Right lobe of liver (tissue), 4 donors: Measurements from ENCODE around the gene NUTM2E.
A peak's percentile ranks its signal among the peaks of the same experiment; 100 is the strongest.
"Not testable (repeated sequence)": the region's sequence is repeated elsewhere in the genome, so short reads cannot be mapped to it uniquely, and the experiment has no call there.

Source experiments
- CTCF ChIP-seq, 4 donors: fragments of 200-600 bp in 3 of 4; fragments of 450-650 bp in 1 of 4; IDR thresholded peaks; one replicate each; pipeline versions ENCODE4 v1.5.1 to v1.8.0; 2016 to 2022; ENCODE audit warnings: antibody characterized with exemption in 4 of 4, mild to moderate bottlenecking in 2 of 4
- POLR2A ChIP-seq: fragments of 450-650 bp; IDR thresholded peaks from one replicate; pipeline ENCODE4 v1.6.1; 2017; ENCODE audit warnings: antibody characterized with exemption, mild to moderate bottlenecking
- donor health status: DM: no; HTN: no; CAD: no.
- donor health status: DM: no; HTN: no; CAD: no.
- donor health status: DM: no; HTN: yes; CAD: no.

GRCh38 chr10:79779310-79779938 lies 47.1 kb upstream of the NUTM2E start:
- TF ChIP-seq POLR2A = not testable (repeated sequence)
- peak; percentile 47 to 80 (median 68) for TF ChIP-seq CTCF (IDR thresholded peaks at IDR 0.05)
